Measurements from ENCODE around the gene ZNF683. TPM values are rescaled to one million over a fixed set of nuclear protein-coding genes. Genes with fewer than 3 reads are reported as not detected.

Gene ZNF683
- total RNA-seq, 2 experiments from 2014 or later = 0.41 TPM; not detected in 1

DNA sequence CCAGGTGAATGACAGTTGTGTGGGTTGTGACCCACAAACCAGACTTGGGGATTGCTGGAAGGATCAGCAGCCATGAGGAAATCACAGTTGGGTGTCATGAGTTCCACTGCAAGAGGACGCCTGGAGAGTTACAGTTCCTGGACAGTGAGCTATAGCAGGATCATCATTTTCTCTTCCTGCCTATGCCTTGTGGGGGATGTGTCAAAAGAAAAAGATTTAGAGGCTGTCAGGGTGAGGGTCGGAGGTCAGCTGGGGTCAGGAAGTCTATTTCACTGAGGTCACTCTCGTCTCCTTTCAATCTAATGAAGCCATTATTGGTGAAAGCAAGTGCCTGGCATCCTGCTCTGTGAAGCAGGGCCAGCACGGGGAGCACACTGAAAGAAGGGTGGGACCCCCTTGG lies 31.1 kb upstream of the ZNF683 start:
- ChIA-PET POLR2A (no interaction called here), CTCF (interaction anchor here (1.5 kb wide), 1 partner anchor 14 kb away, joined by 5 read pairs; no protein-coding TSS in a partner anchor)
- Mint-ChIP-seq H3K27ac (no peak overlapping the region), H3K4me1 (ENCODE audit: low read depth) (peaks cover 4% of the 10 kb centered on the region), H3K9me3 (peaks cover 2% of the 10 kb centered on the region), H3K36me3 (ENCODE audit: low read depth) (no peaks in the 10 kb centered on the region), H3K4me3 (no peak overlapping the region), H3K27me3 (peaks cover 36% of the 10 kb centered on the region)
- no peaks in the 10 kb centered on the region for H3K36me3 ChIP-seq (ENCODE audit: insufficient read depth, low read length)
- ATAC-seq (ENCODE audit: poor library complexity) (no peak), DNase-seq (no peak)
- H3K27me3 ChIP-seq (ENCODE audit: control insufficient read depth in 1 of 2, insufficient read depth in 2 of 2, low read length in 2 of 2) = peaks cover 6 to 17% of the 10 kb centered on the region in 2 experiments
- TF ChIP-seq, protein P1, sequence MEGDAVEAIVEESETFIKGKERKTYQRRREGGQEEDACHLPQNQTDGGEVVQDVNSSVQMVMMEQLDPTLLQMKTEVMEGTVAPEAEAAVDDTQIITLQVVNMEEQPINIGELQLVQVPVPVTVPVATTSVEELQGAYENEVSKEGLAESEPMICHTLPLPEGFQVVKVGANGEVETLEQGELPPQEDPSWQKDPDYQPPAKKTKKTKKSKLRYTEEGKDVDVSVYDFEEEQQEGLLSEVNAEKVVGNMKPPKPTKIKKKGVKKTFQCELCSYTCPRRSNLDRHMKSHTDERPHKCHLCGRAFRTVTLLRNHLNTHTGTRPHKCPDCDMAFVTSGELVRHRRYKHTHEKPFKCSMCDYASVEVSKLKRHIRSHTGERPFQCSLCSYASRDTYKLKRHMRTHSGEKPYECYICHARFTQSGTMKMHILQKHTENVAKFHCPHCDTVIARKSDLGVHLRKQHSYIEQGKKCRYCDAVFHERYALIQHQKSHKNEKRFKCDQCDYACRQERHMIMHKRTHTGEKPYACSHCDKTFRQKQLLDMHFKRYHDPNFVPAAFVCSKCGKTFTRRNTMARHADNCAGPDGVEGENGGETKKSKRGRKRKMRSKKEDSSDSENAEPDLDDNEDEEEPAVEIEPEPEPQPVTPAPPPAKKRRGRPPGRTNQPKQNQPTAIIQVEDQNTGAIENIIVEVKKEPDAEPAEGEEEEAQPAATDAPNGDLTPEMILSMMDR (IDR thresholded peaks at IDR 0.05) = no peak
- H3K9me3 ChIP-seq (ENCODE audit: control insufficient read depth in 1 of 2, insufficient read depth in 1 of 2, low read length in 2 of 2) = no peaks in the 10 kb centered on the region
- H3K4me3 ChIP-seq (ENCODE audit: low read length) = no peak overlapping the region
- intact Hi-C loops (cut with DNase I, micrococcal nuclease) = no loop called here
- no peak overlapping the region for H3K27ac ChIP-seq (ENCODE audit: low read depth in 1 of 2, low read length in 2 of 2)
- H3K4me1 ChIP-seq (ENCODE audit: insufficient read depth, low read length) = peaks cover 4% of the 10 kb centered on the region

DNA sequence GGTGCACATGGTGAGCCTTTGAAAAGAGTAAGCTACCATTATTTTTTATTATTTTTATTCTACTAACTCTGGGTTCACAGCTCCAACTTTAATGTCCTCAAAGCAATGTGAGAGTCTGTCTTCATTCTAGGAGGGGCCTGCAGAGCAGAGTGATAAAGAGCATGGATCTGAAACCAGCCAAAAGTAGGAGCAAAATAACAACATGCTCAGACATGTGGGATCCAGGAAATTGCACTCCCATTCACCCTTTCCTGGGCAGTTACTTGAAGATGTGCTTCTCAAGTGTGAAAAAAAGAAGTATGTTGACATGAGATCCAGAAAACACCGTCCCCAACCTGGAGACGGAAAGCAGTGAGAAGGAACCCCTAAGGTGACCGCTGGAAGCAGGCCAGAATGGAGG lies 29.3 kb upstream of the ZNF683 start:
- no peak for ATAC-seq (ENCODE audit: poor library complexity)
- CTCF ChIA-PET = interaction anchor here (0.7 kb wide), 2 partner anchors 10 to 1363 kb away, joined by 3 read pairs; no protein-coding TSS in a partner anchor
- no peak overlapping the region for H3K27ac Mint-ChIP-seq
- intact Hi-C loops (cut with DNase I, micrococcal nuclease) = no loop called here
- no peak for DNase-seq
- no peaks in the 10 kb centered on the region for H3K36me3 Mint-ChIP-seq (ENCODE audit: low read depth)
- H3K4me1 ChIP-seq (ENCODE audit: insufficient read depth, low read length) = no peaks in the 10 kb centered on the region
- H3K4me3 ChIP-seq (ENCODE audit: low read length) = no peak overlapping the region
- TF ChIP-seq, protein P1 (IDR thresholded peaks at IDR 0.05) = no peak
- POLR2A ChIA-PET = no interaction called here
- no peaks in the 10 kb centered on the region for H3K9me3 ChIP-seq (ENCODE audit: control insufficient read depth in 1 of 2, insufficient read depth in 1 of 2, low read length in 2 of 2)
- no peak overlapping the region for H3K4me3 Mint-ChIP-seq
- H3K27me3 ChIP-seq (ENCODE audit: control insufficient read depth in 1 of 2, insufficient read depth in 2 of 2, low read length in 2 of 2) = peaks cover 6 to 17% of the 10 kb centered on the region in 2 experiments
- no peak overlapping the region for H3K27ac ChIP-seq (ENCODE audit: low read depth in 1 of 2, low read length in 2 of 2)
- no peaks in the 10 kb centered on the region for H3K9me3 Mint-ChIP-seq
- H3K27me3 Mint-ChIP-seq = peaks cover 32% of the 10 kb centered on the region
- no peaks in the 10 kb centered on the region for H3K4me1 Mint-ChIP-seq (ENCODE audit: low read depth)
- H3K36me3 ChIP-seq (ENCODE audit: insufficient read depth, low read length) = no peaks in the 10 kb centered on the region

DNA sequence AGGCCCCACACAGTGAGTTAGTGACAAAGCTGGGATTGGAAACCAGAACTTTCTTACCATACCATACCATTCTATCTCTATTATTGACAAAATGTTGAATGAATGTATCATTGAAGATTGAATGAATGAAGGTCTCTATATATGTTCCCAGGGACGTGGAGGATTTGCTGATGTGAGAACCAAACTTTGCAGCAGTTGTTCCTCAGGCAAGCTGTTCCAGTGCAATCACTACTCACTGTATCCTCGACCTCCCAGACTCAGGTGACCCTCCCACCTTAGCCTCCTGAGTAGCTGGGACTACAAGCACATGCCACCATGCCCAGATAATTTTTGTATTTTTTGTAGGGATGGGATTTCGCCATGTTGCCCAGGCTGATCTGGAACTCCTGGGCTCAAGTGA lies 26.5 kb upstream of the ZNF683 start:
- no peaks in the 10 kb centered on the region for H3K9me3 ChIP-seq (ENCODE audit: control insufficient read depth in 1 of 2, insufficient read depth in 1 of 2, low read length in 2 of 2)
- no peak overlapping the region for H3K27ac ChIP-seq (ENCODE audit: low read depth in 1 of 2, low read length in 2 of 2)
- Mint-ChIP-seq H3K4me1 (ENCODE audit: low read depth) (peaks cover 4% of the 10 kb centered on the region), H3K4me3 (no peak overlapping the region), H3K36me3 (ENCODE audit: low read depth) (no peaks in the 10 kb centered on the region), H3K27me3 (peaks cover 22% of the 10 kb centered on the region), H3K9me3 (no peaks in the 10 kb centered on the region), H3K27ac (no peak overlapping the region)
- intact Hi-C loops (cut with DNase I, micrococcal nuclease) = loop anchor here in 1 of 2 experiments (10.0 kb wide), 1 partner anchor 234 kb away; the partner anchor contains the start of genes C1orf232 and ZNF593
- H3K4me1 ChIP-seq (ENCODE audit: insufficient read depth, low read length) = peaks cover 5% of the 10 kb centered on the region
- DNase-seq (no peak), ATAC-seq (ENCODE audit: poor library complexity) (no peak)
- CTCF ChIA-PET = interaction anchor here (3.0 kb wide), 1 partner anchor 18 kb away, joined by 15 read pairs; no protein-coding TSS in a partner anchor
- H3K36me3 ChIP-seq (ENCODE audit: insufficient read depth, low read length) = no peaks in the 10 kb centered on the region
- TF ChIP-seq, protein P1 (IDR thresholded peaks at IDR 0.05) = no peak
- POLR2A ChIA-PET = interaction anchor here (1.2 kb wide), 1 partner anchor 21 kb away, joined by 4 read pairs; no protein-coding TSS in a partner anchor
- peaks cover 6 to 8% of the 10 kb centered on the region in 2 experiments for H3K27me3 ChIP-seq (ENCODE audit: control insufficient read depth in 1 of 2, insufficient read depth in 2 of 2, low read length in 2 of 2)
- H3K4me3 ChIP-seq (ENCODE audit: low read length) = no peak overlapping the region
